CD14-positive monocyte (primary cell): Measurements from ENCODE around the gene NECAB2. TPM values are rescaled to one million over a fixed set of nuclear protein-coding genes. Genes with fewer than 3 reads are reported as not detected.

Source experiments
- DNase-seq, 3 donors: peaks; one replicate each; pipeline ENCODE4 v3.0.0-alpha.2; 2011 to 2022
- H2AFZ ChIP-seq: 2 replicates; pipeline ENCODE4 v1.6.0; 2012; ENCODE audit warnings: mild to moderate bottlenecking, low read depth, low read length, inconsistent platforms; ENCODE audit not compliant: insufficient read depth, poor library complexity, severe bottlenecking
- H3K27ac ChIP-seq, 2 donors: 1 replicate in 1 of 2; 2 replicates in 1 of 2; pipeline ENCODE4 v1.5.1; 2012 to 2013; ENCODE audit warnings: low read length in 2 of 2, control low read depth in 1 of 2, inconsistent platforms in 1 of 2, low read depth in 1 of 2, mild to moderate bottlenecking in 1 of 2
- H3K27me3 ChIP-seq, 2 donors: one replicate each; pipeline versions ENCODE4 v1.6.0 to v1.6.1; 2011 to 2013; ENCODE audit warnings: low read length in 2 of 2; ENCODE audit not compliant: control insufficient read depth in 2 of 2, insufficient read depth in 2 of 2
- H3K36me3 ChIP-seq, 2 donors: replicated peaks in 1 of 2; 1 replicate in 1 of 2; 2 replicates in 1 of 2; pipeline versions ENCODE4 v1.5.1 to v1.6.1; 2012 to 2013; ENCODE audit warnings: low read length in 2 of 2, control low read depth in 1 of 2, inconsistent platforms in 1 of 2, mild to moderate bottlenecking in 1 of 2; ENCODE audit not compliant: insufficient read depth in 2 of 2, control insufficient read depth in 1 of 2
- H3K4me1 ChIP-seq, 2 donors: 1 replicate in 1 of 2; 2 replicates in 1 of 2; pipeline versions ENCODE4 v1.5.1 to v1.6.1; 2012 to 2013; ENCODE audit warnings: low read length in 2 of 2, control low read depth in 1 of 2, inconsistent platforms in 1 of 2, mild to moderate bottlenecking in 1 of 2, moderate library complexity in 1 of 2; ENCODE audit not compliant: insufficient read depth in 2 of 2, control insufficient read depth in 1 of 2
- H3K4me2 ChIP-seq: replicated peaks from 2 replicates; pipeline ENCODE3; 2012; ENCODE audit warnings: low read length, moderate library complexity, mild to moderate bottlenecking; ENCODE audit not compliant: poor library complexity, severe bottlenecking; ENCODE audit errors: extremely low read depth
- H3K4me3 ChIP-seq, 3 experiments: fragments of 200-600 bp in 1 of 3; sonication (generic) in 1 of 3; replicated peaks in 1 of 3; 1 replicate in 2 of 3; 2 replicates in 1 of 3; pipeline ENCODE4 v1.5.1; 2011 to 2013; ENCODE audit warnings: low read length in 3 of 3, mild to moderate bottlenecking in 3 of 3, control low read depth in 2 of 3, low read depth in 2 of 3, inconsistent platforms in 1 of 3, moderate library complexity in 1 of 3
- H3K79me2 ChIP-seq: 2 replicates; pipeline ENCODE4 v1.6.0; 2012; ENCODE audit warnings: mild to moderate bottlenecking, control low read depth, inconsistent platforms, low read length, moderate library complexity; ENCODE audit not compliant: insufficient read depth
- H3K9ac ChIP-seq: 2 replicates; pipeline ENCODE4 v1.6.0; 2017; ENCODE audit warnings: low read length, mild to moderate bottlenecking; ENCODE audit not compliant: insufficient read depth, poor library complexity, severe bottlenecking
- H3K9me3 ChIP-seq, 2 donors: replicated peaks in 1 of 2; 1 replicate in 1 of 2; 2 replicates in 1 of 2; pipeline versions ENCODE4 v1.5.1 to v1.6.1; 2012 to 2013; ENCODE audit warnings: low read length in 2 of 2, control low read depth in 1 of 2; ENCODE audit not compliant: control insufficient read depth in 1 of 2, insufficient read depth in 1 of 2
- H4K20me1 ChIP-seq: 2 replicates; pipeline ENCODE4 v1.6.0; 2012; ENCODE audit warnings: mild to moderate bottlenecking, low read length, control low read depth, moderate library complexity; ENCODE audit not compliant: insufficient read depth
- H3K27ac Mint-ChIP-seq, 7 donors: one replicate each; pipeline ENCODE4 v1.8.0; 2020; ENCODE audit warnings: mild to moderate bottlenecking in 7 of 7, mixed read lengths in 7 of 7, moderate library complexity in 6 of 7, inconsistent platforms in 2 of 7
- H3K27me3 Mint-ChIP-seq, 3 donors: one replicate each; pipeline ENCODE4 v1.8.0; 2021 to 2022; ENCODE audit warnings: low read depth in 3 of 3, mild to moderate bottlenecking in 3 of 3, mixed read lengths in 3 of 3, moderate library complexity in 3 of 3, inconsistent platforms in 1 of 3
- H3K36me3 Mint-ChIP-seq, 2 donors: one replicate each; pipeline ENCODE4 v1.8.0; 2020; ENCODE audit warnings: mixed read lengths in 2 of 2, inconsistent platforms in 1 of 2, mild to moderate bottlenecking in 1 of 2
- H3K4me1 Mint-ChIP-seq: one replicate; pipeline ENCODE4 v1.8.0; 2020; ENCODE audit warnings: mild to moderate bottlenecking, mixed read lengths
- H3K4me3 Mint-ChIP-seq, 2 donors: one replicate each; pipeline ENCODE4 v1.8.0; 2020; ENCODE audit warnings: mild to moderate bottlenecking in 2 of 2, mixed read lengths in 2 of 2, moderate library complexity in 1 of 2
- H3K9me3 Mint-ChIP-seq, 7 donors: one replicate each; pipeline ENCODE4 v1.8.0; 2020 to 2022; ENCODE audit warnings: mixed read lengths in 7 of 7, mild to moderate bottlenecking in 6 of 7, moderate library complexity in 6 of 7, inconsistent platforms in 2 of 7
- WGBS: methylation state at CpG from one replicate; pipeline ENCODE4 v1.1.5; 2013; ENCODE audit warnings: missing lambda C conversion rate; ENCODE audit not compliant: insufficient coverage; 5-methylcytosine and 5-hydroxymethylcytosine counted together
- intact Hi-C, 2 donors: fragments of 100-400 bp; cut with micrococcal nuclease; formaldehyde crosslinking; loops; one replicate each; pipeline versions ENCODE4 v1.15.0 to v1.15.1; 2023
- polyA plus RNA-seq, 3 donors: library from polyadenylated mRNA; depleted of rRNA in 1 of 3; unstranded in 2 of 3; stranded (reverse) in 1 of 3; fragments of 300-500 nt in 2 of 3; fragments of >200 nt in 1 of 3; fragmentation: Illumina TruSeq in 2 of 3; gene quantifications; 1 replicate in 2 of 3; 2 replicates in 1 of 3; pipeline ENCODE4 v1.2.3, GENCODE V29; 2012 to 2021
- TF ChIP-seq, protein P1 (sequence below): fragments of 200-600 bp; IDR thresholded peaks from one replicate; pipeline ENCODE4 v1.8.0; 2022; ENCODE audit warnings: antibody characterized with exemption, mild to moderate bottlenecking

The NECAB2 gene
- polyA plus RNA-seq, 3 donors = 0.33 to 1.4 (median 0.52) TPM

DNA sequence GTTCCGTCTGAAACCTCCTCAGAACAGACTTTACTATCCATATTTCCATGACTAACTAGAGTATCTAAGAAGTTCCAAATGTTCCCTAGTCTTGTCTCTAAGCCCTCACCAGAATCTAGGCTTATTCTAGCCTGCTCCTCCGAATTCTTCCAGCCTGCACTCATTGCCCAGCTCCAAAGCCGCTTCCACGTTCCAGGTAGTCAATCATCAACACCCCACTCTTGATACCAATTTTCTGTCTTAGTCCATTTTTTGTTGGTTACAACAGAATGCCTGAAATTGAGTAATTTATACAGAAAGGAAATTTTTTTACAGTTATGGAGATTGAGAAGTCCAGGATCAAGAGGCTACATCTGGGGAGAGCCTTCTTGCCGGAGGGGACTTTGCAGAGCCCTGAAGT is 53.4 kb downstream of the NECAB2 start:
- peaks cover 0 to 29% of the 10 kb centered on the region in 2 donors for H3K27me3 ChIP-seq
- H3K36me3 Mint-ChIP-seq = no peaks in the 10 kb centered on the region
- no peaks in the 10 kb centered on the region for H3K36me3 ChIP-seq
- H3K27ac Mint-ChIP-seq = no peak overlapping the region
- H3K79me2 ChIP-seq = no peaks in the 10 kb centered on the region
- H2AFZ ChIP-seq = no peak overlapping the region
- no peak overlapping the region for H3K4me2 ChIP-seq
- H3K9ac ChIP-seq = no peak overlapping the region
- TF ChIP-seq, protein P1, sequence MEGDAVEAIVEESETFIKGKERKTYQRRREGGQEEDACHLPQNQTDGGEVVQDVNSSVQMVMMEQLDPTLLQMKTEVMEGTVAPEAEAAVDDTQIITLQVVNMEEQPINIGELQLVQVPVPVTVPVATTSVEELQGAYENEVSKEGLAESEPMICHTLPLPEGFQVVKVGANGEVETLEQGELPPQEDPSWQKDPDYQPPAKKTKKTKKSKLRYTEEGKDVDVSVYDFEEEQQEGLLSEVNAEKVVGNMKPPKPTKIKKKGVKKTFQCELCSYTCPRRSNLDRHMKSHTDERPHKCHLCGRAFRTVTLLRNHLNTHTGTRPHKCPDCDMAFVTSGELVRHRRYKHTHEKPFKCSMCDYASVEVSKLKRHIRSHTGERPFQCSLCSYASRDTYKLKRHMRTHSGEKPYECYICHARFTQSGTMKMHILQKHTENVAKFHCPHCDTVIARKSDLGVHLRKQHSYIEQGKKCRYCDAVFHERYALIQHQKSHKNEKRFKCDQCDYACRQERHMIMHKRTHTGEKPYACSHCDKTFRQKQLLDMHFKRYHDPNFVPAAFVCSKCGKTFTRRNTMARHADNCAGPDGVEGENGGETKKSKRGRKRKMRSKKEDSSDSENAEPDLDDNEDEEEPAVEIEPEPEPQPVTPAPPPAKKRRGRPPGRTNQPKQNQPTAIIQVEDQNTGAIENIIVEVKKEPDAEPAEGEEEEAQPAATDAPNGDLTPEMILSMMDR = no peak
- intact Hi-C loops = no loop called here
- H3K4me3 Mint-ChIP-seq = peak overlapping the region in 1 of 2 donors; percentile 1
- H4K20me1 ChIP-seq = no peaks in the 10 kb centered on the region
- peaks cover 17 to 48% (median 30%) of the 10 kb centered on the region in 7 donors for H3K9me3 Mint-ChIP-seq
- H3K4me1 Mint-ChIP-seq = no peaks in the 10 kb centered on the region
- WGBS = 90% methylated on average over 3 of the region's 5 CpGs
- no peaks in the 10 kb centered on the region for H3K4me1 ChIP-seq
- H3K27ac ChIP-seq = no peak overlapping the region
- H3K27me3 Mint-ChIP-seq = peaks cover 48 to 82% (median 49%) of the 10 kb centered on the region in 3 donors
- peaks cover 31 to 36% of the 10 kb centered on the region in 2 donors for H3K9me3 ChIP-seq
- no peak overlapping the region for H3K4me3 ChIP-seq
- DNase-seq = no peak

DNA sequence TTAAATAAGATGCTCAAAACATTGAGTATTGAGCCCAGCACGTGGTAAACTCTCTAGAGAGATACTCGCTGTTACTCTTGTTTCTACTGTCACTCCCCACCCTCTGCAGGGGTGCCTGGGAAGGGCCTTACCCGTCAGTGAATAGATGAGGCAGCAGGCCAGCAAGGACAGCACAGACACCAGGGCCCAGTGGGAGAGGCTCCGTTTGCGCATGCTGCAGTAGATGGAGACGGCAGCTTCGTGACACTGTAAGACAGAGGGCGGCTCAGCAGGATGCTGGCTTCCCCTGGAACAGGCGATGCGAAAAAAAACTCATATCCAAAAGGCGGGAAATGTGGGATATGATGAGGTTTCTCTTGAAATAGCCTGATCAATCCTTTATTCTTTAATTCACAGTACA is 54.6 kb downstream of the NECAB2 start:
- H3K4me1 ChIP-seq = no peaks in the 10 kb centered on the region
- H4K20me1 ChIP-seq = no peaks in the 10 kb centered on the region
- no peaks in the 10 kb centered on the region for H3K36me3 Mint-ChIP-seq
- TF ChIP-seq, protein P1 = no peak
- no peaks in the 10 kb centered on the region for H3K4me1 Mint-ChIP-seq
- H3K9me3 ChIP-seq = peaks cover 33 to 36% of the 10 kb centered on the region in 2 donors
- H3K9ac ChIP-seq = no peak overlapping the region
- no peak overlapping the region for H3K27ac Mint-ChIP-seq
- H3K4me3 ChIP-seq = no peak overlapping the region
- H3K36me3 ChIP-seq = no peaks in the 10 kb centered on the region
- H3K27me3 Mint-ChIP-seq = peaks cover 48 to 86% (median 54%) of the 10 kb centered on the region in 3 donors
- H3K27me3 ChIP-seq = peaks cover 0 to 35% of the 10 kb centered on the region in 2 donors
- no peak overlapping the region for H3K4me2 ChIP-seq
- no peak for DNase-seq
- H3K79me2 ChIP-seq = no peaks in the 10 kb centered on the region
- no peak overlapping the region for H2AFZ ChIP-seq
- peak overlapping the region in 1 of 2 donors; percentile 43 for H3K4me3 Mint-ChIP-seq
- intact Hi-C loops = no loop called here
- H3K27ac ChIP-seq = no peak overlapping the region
- peaks cover 17 to 48% (median 30%) of the 10 kb centered on the region in 7 donors for H3K9me3 Mint-ChIP-seq
- 60% methylated on average over 4 of the region's 11 CpGs for WGBS
